Heart right ventricle (tissue), 16 donors: ENCODE results near the gene GALNT16. TPM values are rescaled to one million over a fixed set of nuclear protein-coding genes. Genes with fewer than 3 reads are reported as not detected.

Experiments
- ATAC-seq, 8 donors: fragments of 200-7000 bp; cut with Tn5 transposase; one replicate each; pipeline ENCODE4 v1.9.1; 2020; ENCODE audit warnings: mild to moderate bottlenecking in 8 of 8, moderate library complexity in 8 of 8, moderate number of reproducible peaks in 1 of 8
- DNase-seq, 2 donors: peaks; one replicate each; pipeline ENCODE4 v3.0.0-alpha.2; 2020
- H3K27ac ChIP-seq, 10 donors: fragments of 200-600 bp; sonication (generic) in 2 of 10; one replicate each; pipeline versions ENCODE4 v1.5.0 to v1.8.0; 2020 to 2022; ENCODE audit warnings: mild to moderate bottlenecking in 3 of 10
- H3K27me3 ChIP-seq, 7 donors: fragments of 200-600 bp; one replicate each; pipeline ENCODE4 v1.8.0; 2021 to 2022; ENCODE audit warnings: mild to moderate bottlenecking in 2 of 7
- H3K36me3 ChIP-seq, 9 donors: fragments of 200-600 bp; sonication (generic) in 1 of 9; one replicate each; pipeline versions ENCODE4 v1.5.0 to v1.8.0; 2020 to 2022; ENCODE audit warnings: mild to moderate bottlenecking in 2 of 9
- H3K4me1 ChIP-seq, 9 donors: fragments of 200-600 bp; sonication (generic) in 1 of 9; one replicate each; pipeline versions ENCODE4 v1.5.0 to v1.8.0; 2020 to 2022; ENCODE audit warnings: mild to moderate bottlenecking in 4 of 9
- H3K4me3 ChIP-seq, 10 donors: fragments of 200-600 bp; sonication (generic) in 2 of 10; one replicate each; pipeline versions ENCODE4 v1.5.0 to v1.8.0; 2020 to 2022; ENCODE audit warnings: mild to moderate bottlenecking in 7 of 10, moderate library complexity in 2 of 10
- H3K9me3 ChIP-seq, 11 donors: fragments of 200-600 bp in 10 of 11; sonication (generic) in 2 of 11; one replicate each; pipeline versions ENCODE4 v1.5.0 to v1.8.0; 2013 to 2022; ENCODE audit warnings: mild to moderate bottlenecking in 2 of 11, control low read depth in 1 of 11, moderate library complexity in 1 of 11
- CTCF ChIP-seq, 9 donors: fragments of 200-600 bp; sonication (generic) in 2 of 9; IDR thresholded peaks; one replicate each; pipeline versions ENCODE4 v1.5.0 to v1.8.0; 2021 to 2022; ENCODE audit warnings: antibody characterized with exemption in 9 of 9, mild to moderate bottlenecking in 5 of 9, moderate library complexity in 1 of 9
- WGBS, 2 donors: extraction: QIAGEN DNeasy Blood & Tissue Kit; methylation state at CpG; one replicate each; pipeline ENCODE4 v1.1.7; 2013; ENCODE audit warnings: inconsistent platforms in 1 of 2; 5-methylcytosine and 5-hydroxymethylcytosine counted together
- intact Hi-C, 10 donors: fragments of 100-400 bp; cut with DNase I; formaldehyde crosslinking; loops; one replicate each; pipeline versions ENCODE4 v1.11.1 to v1.14.2; 2022
- polyA plus RNA-seq, 2 donors: library from polyadenylated mRNA; stranded (reverse); fragments of 200-250 nt; gene quantifications; one replicate each; pipeline ENCODE4 v1.2.3, GENCODE V29; 2013
- total RNA-seq, 10 donors: library from RNA; stranded (reverse); fragmentation: NEBNext Ultra II Directional in 3 of 10; extraction: Animal tissue kit (Norgen Biotek cat#: 25700) in 3 of 10; gene quantifications; one replicate each; pipeline versions ENCODE4 v1.2.1 to v1.2.4, GENCODE V29; 2021 to 2023
- donor health status: Arrhythmogenic right ventricular cardiomyopathy.
- donor health status: ischemic (EF 13 %, LVEDD 7.1; RV severe dilation, severe dysfunction).
- donor health status: healthy with polysubstance abuse.
- donor health status: DM: no; HTN: yes; CAD: no.
- donor health status: DM: no; HTN: no; CAD: no.
- donor health status: ischemic (EF 25% LVEDD 6.9; RV normal size, moderate dysfunction).
- donor health status: ischemic (EF 25% LVEDD 5.7; RV mildly dilated, moderate dysfunction).
- donor health status: healthy.
- donor health status: DM: yes; HTN: yes; CAD: no.
- donor health status: Ischemic cardiomyopathy.
- donor health status: ischemic (EF 35%, LVEDD 5.7; RV mildly dilated, moderate dysfunction).
- donor health status: nonischemic (EF 11% LVEDD 7.7; RV severe dilation, severe dysfunction).
- donor health status: DM: yes; HTN: yes; CAD: no.
- donor health status: PGD.
- donor health status: ischemic (EF 29% LVEDD 5.4; RV normal size, mild dysfunction).
- donor health status: nonischemic (EF 23%, LVEDD 6.1; RV moderate dilation, normal function).

GALNT16 gene
- total and polyA plus RNA-seq, 12 donors = 9.6 to 106 (median 68.3) TPM

GRCh38 chr14:69280746-69281291, 20.9 kb downstream of the GALNT16 start:
- ATAC-seq = no peak
- H3K4me1 ChIP-seq = peaks cover 0 to 27% (median 8%) of the 10 kb centered on the region in 9 donors
- no peak for DNase-seq
- 92 to 95% methylated on average over 9 of the region's 9 CpGs for WGBS, 2 donors
- H3K27me3 ChIP-seq = no peaks in the 10 kb centered on the region
- intact Hi-C loops = no loop called here
- H3K9me3 ChIP-seq = no peaks in the 10 kb centered on the region
- no peak for TF ChIP-seq CTCF (IDR thresholded peaks at IDR 0.05)
- H3K36me3 ChIP-seq = no peaks in the 10 kb centered on the region
- H3K4me3 ChIP-seq = no peak overlapping the region
- peak overlapping the region in 2 of 10 donors; percentile 9 to 53 for H3K27ac ChIP-seq

- H3K4me3 ChIP-seq = no peak overlapping the region
- intact Hi-C loops = no loop called here
- H3K36me3 ChIP-seq = no peaks in the 10 kb centered on the region
- no peaks in the 10 kb centered on the region for H3K27me3 ChIP-seq
- peak; percentile 59 to 90 (median 86) for ATAC-seq
- 61 to 62% methylated on average over 10 of the region's 10 CpGs for WGBS, 2 donors
- TF ChIP-seq CTCF (IDR thresholded peaks at IDR 0.05) = no peak
- no peaks in the 10 kb centered on the region for H3K9me3 ChIP-seq
- peak overlapping the region in 3 of 10 donors; percentile 20 to 53 (median 37) for H3K27ac ChIP-seq
- DNase-seq = peak in 1 of 2 donors; percentile 54
- peaks cover 0 to 26% (median 8%) of the 10 kb centered on the region in 9 donors for H3K4me1 ChIP-seq
These were observed 21.7 kb downstream of the GALNT16 start for GRCh38 chr14:69281450-69282169.

GRCh38 chr14:69282448-69282847, 22.5 kb downstream of the GALNT16 start:
- 89 to 90% methylated on average over 6 of the region's 6 CpGs for WGBS, 2 donors
- Histone ChIP-seq H3K27ac (no peak overlapping the region), H3K4me1 (peaks cover 0 to 33% (median 15%) of the 10 kb centered on the region in 9 donors), H3K27me3 (no peaks in the 10 kb centered on the region), H3K36me3 (no peaks in the 10 kb centered on the region), H3K9me3 (no peaks in the 10 kb centered on the region), H3K4me3 (no peak overlapping the region)
- ATAC-seq (no peak), DNase-seq (no peak)
- intact Hi-C loops = no loop called here
- no peak for TF ChIP-seq CTCF (IDR thresholded peaks at IDR 0.05)

- H3K27ac ChIP-seq = peak overlapping the region in 5 of 10 donors; percentile 10 to 43 (median 31)
- H3K4me1 ChIP-seq = peaks cover 4 to 48% (median 28%) of the 10 kb centered on the region in 9 donors
- no peaks in the 10 kb centered on the region for H3K36me3 ChIP-seq
- no peak for DNase-seq
- H3K9me3 ChIP-seq = no peaks in the 10 kb centered on the region
- intact Hi-C loops = no loop called here
- peak in 7 of 8 donors; percentile 21 to 65 (median 34) for ATAC-seq
- no peak overlapping the region for H3K4me3 ChIP-seq
- WGBS, 2 donors = 57 to 62% methylated on average over 9 of the region's 9 CpGs
- H3K27me3 ChIP-seq = no peaks in the 10 kb centered on the region
- TF ChIP-seq CTCF (IDR thresholded peaks at IDR 0.05) = no peak
These were observed 24.2 kb downstream of the GALNT16 start for GRCh38 chr14:69284170-69284569.
